ENCODE measurements around the gene RAI1.

RAI1 gene

GRCh38 chr17:17837380-17837821 lies 156.1 kb downstream of the RAI1 start (continued):
- TF ChIP-seq ZNF398 (tag by site-specific recombination; IDR thresholded peaks at IDR 0.05) (peak; percentile 61), ZNF558 (tag by site-specific recombination; IDR thresholded peaks at IDR 0.05) (0 out of 2 replicates have a peak, but pooled peaks have one; percentile 50), ZNF513 (tag by site-specific recombination; IDR thresholded peaks at IDR 0.05) (peak; percentile 5; the same call in 1 of the 2 replicates), SP3 (tag by site-specific recombination; IDR thresholded peaks at IDR 0.05) (peak; percentile 46; the same call in 1 of the 2 replicates), ZNF473 (tag by site-specific recombination; IDR thresholded peaks at IDR 0.05) (no peak), KLF1 (tag by site-specific recombination; IDR thresholded peaks at IDR 0.05) (peak; percentile 29; the same call in 1 of the 2 replicates), ZBTB17 (tag by site-specific recombination; IDR thresholded peaks at IDR 0.05) (0 out of 2 replicates have a peak, but pooled peaks have one; percentile 48), ZNF692 (tag by site-specific recombination; IDR thresholded peaks at IDR 0.05) (peak; percentile 91), ZNF76 (tag by site-specific recombination; IDR thresholded peaks at IDR 0.05; ENCODE audit: borderline replicate concordance, low read depth) (peak; percentile 37; the same call in 1 of the 2 replicates), KLF17 (tag by site-specific recombination; IDR thresholded peaks at IDR 0.05) (peak; percentile 33; the same call in 1 of the 2 replicates), WT1 (tag by site-specific recombination; IDR thresholded peaks at IDR 0.05) (peak; percentile 69), ZNF521 (tag by site-specific recombination; IDR thresholded peaks at IDR 0.05) (no peak), ZBTB44 (tag by site-specific recombination; IDR thresholded peaks at IDR 0.05) (no peak), ZNF223 (tag by site-specific recombination; IDR thresholded peaks at IDR 0.05) (no peak), ZEB2 (tag by site-specific recombination; IDR thresholded peaks at IDR 0.05) (peak; percentile 30; the same call in 1 of the 2 replicates), ZNF24 (tag by site-specific recombination; IDR thresholded peaks at IDR 0.05) (peak; percentile 24; the same call in 1 of the 2 replicates), ZNF654 (tag by site-specific recombination; IDR thresholded peaks at IDR 0.05; ENCODE audit: low read depth) (no peak)

All from HEK293 (cell line).